HCT116 (cell line): ENCODE results near the gene TMEM208. TPM values are rescaled to one million over a fixed set of nuclear protein-coding genes. Genes with fewer than 3 reads are reported as not detected.

Experiments used
- ATAC-seq: fragments of 200-7000 bp; cut with Tn5 transposase; 2 replicates; pipeline ENCODE4 v1.9.1; 2020; ENCODE audit warnings: mild to moderate bottlenecking, moderate library complexity
- Bru-seq: library from RNA; stranded (reverse); fragments of 400-500 nt; gene quantifications from one replicate; lab custom pipeline; 2021; lab: Mats Ljungman, UMichigan
- BruChase-seq, 2 experiments: library from RNA; stranded (reverse); fragments of 400-500 nt; gene quantifications; one replicate each; lab custom pipeline; 2021; lab: Mats Ljungman, UMichigan
- BruUV-seq: library from RNA; stranded (reverse); fragments of 400-500 nt; replicated peaks from 2 replicates; lab custom pipeline; 2021; lab: Mats Ljungman, UMichigan
- CTCF ChIA-PET: fragments of 300-600 bp; sonication (Branson Sonifier 250); formaldehyde crosslinking; loops from one replicate; lab custom pipeline; 2021; ENCODE audit warnings: antibody characterized with exemption; lab: Charles Lee
- POLR2A ChIA-PET: fragments of 300-600, 350-600 bp; sonication (Branson Sonifier 250); formaldehyde crosslinking; loops from one replicate; lab custom pipeline; 2021; ENCODE audit warnings: antibody characterized with exemption; lab: Charles Lee
- RAD21 ChIA-PET, 2 experiments: fragments of 300-600 bp; sonication (Branson Sonifier 250); formaldehyde crosslinking; loops; one replicate each; lab custom pipeline; 2023; ENCODE audit warnings: low total read pairs in 2 of 2; ENCODE audit not compliant: uncharacterized antibody in 2 of 2, unreplicated experiment in 2 of 2, low non-redundant PET in 1 of 2; lab: Charles Lee
- DNase-seq: peaks from one replicate; pipeline ENCODE4 v3.0.0-alpha.2; 2010; ENCODE audit warnings: low read depth, low spot score
- H2AFZ ChIP-seq: fragments of 200-600 bp; shearing (Covaris generic), sonication (generic); 2 replicates; pipeline ENCODE4 v1.6.1; 2017; ENCODE audit warnings: low read depth, mixed run types, mixed read lengths, antibody characterized with exemption, low read length; ENCODE audit not compliant: poor library complexity, severe bottlenecking
- H3K27ac ChIP-seq: 2 replicates; pipeline ENCODE4 v1.5.1; 2012; ENCODE audit warnings: low read depth, low read length
- H3K27me3 ChIP-seq: fragments of 200-600 bp; sonication (generic); 2 replicates; pipeline ENCODE4 v1.6.1; 2016; ENCODE audit warnings: mixed run types, low read length, mixed read lengths; ENCODE audit not compliant: insufficient read depth
- H3K36me3 ChIP-seq, 2 experiments: fragments of 200-500 bp in 1 of 2; fragments of 200-600 bp in 1 of 2; sonication (Bioruptor generic) in 1 of 2; sonication (generic) in 1 of 2; 2 replicates each; pipeline versions ENCODE4 v1.5.1 to v1.6.1; 2014 to 2016; ENCODE audit warnings: low read length in 2 of 2, inconsistent platforms in 1 of 2, mixed read lengths in 1 of 2, mixed run types in 1 of 2; ENCODE audit not compliant: insufficient read depth in 2 of 2, control insufficient read depth in 1 of 2
- H3K4me1 ChIP-seq, 2 experiments: fragments of 200-600 bp in 1 of 2; sonication (generic) in 1 of 2; 2 replicates each; pipeline versions ENCODE4 v1.5.1 to v1.6.1; 2012 to 2017; ENCODE audit warnings: low read length in 2 of 2, inconsistent platforms in 1 of 2, mild to moderate bottlenecking in 1 of 2, mixed read lengths in 1 of 2, mixed run types in 1 of 2, moderate library complexity in 1 of 2; ENCODE audit not compliant: insufficient read depth in 2 of 2, control insufficient read depth in 1 of 2
- H3K4me2 ChIP-seq: fragments of 200-600 bp; sonication (generic); 2 replicates; pipeline ENCODE4 v1.6.1; 2017; ENCODE audit warnings: mixed run types, low read length, mixed read lengths
- H3K4me3 ChIP-seq, 2 experiments: fragments of 200-600 bp in 1 of 2; sonication (generic) in 1 of 2; replicated peaks in 1 of 2; 2 replicates each; pipeline ENCODE4 v1.5.1; 2011 to 2016; ENCODE audit warnings: low read length in 2 of 2, control low read depth in 1 of 2, low read depth in 1 of 2, mild to moderate bottlenecking in 1 of 2, mixed read lengths in 1 of 2, mixed run types in 1 of 2
- H3K79me2 ChIP-seq: fragments of 200-600 bp; sonication (generic); 2 replicates; pipeline ENCODE4 v1.6.1; 2017; ENCODE audit warnings: mild to moderate bottlenecking, mixed run types, low read length, moderate library complexity, mixed read lengths; ENCODE audit not compliant: insufficient read depth
- H3K9ac ChIP-seq: fragments of 200-600 bp; sonication (generic); 2 replicates; pipeline ENCODE4 v1.6.1; 2016; ENCODE audit warnings: low read length, mixed read lengths
- H3K9me2 ChIP-seq: fragments of 200-600 bp; sonication (generic), shearing (Covaris generic); 2 replicates; pipeline ENCODE4 v1.6.1; 2017; ENCODE audit warnings: mixed run types, mild to moderate bottlenecking, moderate library complexity; ENCODE audit not compliant: insufficient read depth
- H3K9me3 ChIP-seq, 2 experiments: fragments of 200-500 bp in 1 of 2; fragments of 200-600 bp in 1 of 2; sonication (Bioruptor generic) in 1 of 2; sonication (generic) in 1 of 2; 2 replicates each; pipeline ENCODE4 v1.6.1; 2014 to 2017; ENCODE audit warnings: low read length in 2 of 2, mixed read lengths in 2 of 2, inconsistent platforms in 1 of 2, low read depth in 1 of 2, mild to moderate bottlenecking in 1 of 2, mixed run types in 1 of 2, moderate library complexity in 1 of 2; ENCODE audit not compliant: control insufficient read depth in 1 of 2, insufficient read depth in 1 of 2
- H4K20me1 ChIP-seq: fragments of 200-600 bp; sonication (generic), shearing (Covaris generic); 2 replicates; pipeline ENCODE4 v1.6.1; 2017; ENCODE audit warnings: mixed run types, mild to moderate bottlenecking, moderate library complexity; ENCODE audit not compliant: insufficient read depth
- CBX3 ChIP-seq: IDR thresholded peaks from 2 replicates; pipeline ENCODE4 v1.6.1; 2012; ENCODE audit warnings: low read depth
- CEBPB ChIP-seq: IDR thresholded peaks from 2 replicates; pipeline ENCODE4 v1.6.1; 2012; ENCODE audit warnings: low read depth
- EGR1 ChIP-seq: IDR thresholded peaks from 2 replicates; pipeline ENCODE4 v1.6.1; 2012; ENCODE audit warnings: low read depth
- ELF1 ChIP-seq: IDR thresholded peaks from 2 replicates; pipeline ENCODE4 v1.6.1; 2012; ENCODE audit warnings: low read depth, borderline replicate concordance
- EZH2 ChIP-seq: fragments of 200-600 bp; sonication (generic); IDR thresholded peaks from 2 replicates; pipeline ENCODE4 v1.6.1; 2017; ENCODE audit warnings: antibody characterized with exemption, mixed run types
- FOSL1 ChIP-seq: IDR thresholded peaks from 2 replicates; pipeline ENCODE4 v1.6.1; 2012; ENCODE audit warnings: low read depth
- JUND ChIP-seq: IDR thresholded peaks from 2 replicates; pipeline ENCODE4 v1.6.1; 2012
- POLR2A ChIP-seq: IDR thresholded peaks from 2 replicates; pipeline ENCODE4 v1.7.0; 2011; ENCODE audit warnings: borderline replicate concordance; ENCODE audit not compliant: insufficient read depth, insufficient read length; ENCODE audit errors: extremely low read depth
- POLR2AphosphoS5 ChIP-seq: IDR thresholded peaks from 2 replicates; pipeline ENCODE4 v1.6.1; 2011; ENCODE audit warnings: mild to moderate bottlenecking, low read depth, low read length, moderate library complexity
- RAD21 ChIP-seq: IDR thresholded peaks from 2 replicates; pipeline ENCODE4 v1.6.1; 2012; ENCODE audit warnings: low read depth, mild to moderate bottlenecking
- SIN3A ChIP-seq: IDR thresholded peaks from 2 replicates; pipeline ENCODE4 v1.6.1; 2012; ENCODE audit warnings: low read depth
- SP1 ChIP-seq: IDR thresholded peaks from 2 replicates; pipeline ENCODE4 v1.6.1; 2012; ENCODE audit warnings: low read depth
- SRF ChIP-seq: IDR thresholded peaks from 2 replicates; pipeline ENCODE4 v1.6.1; 2012; ENCODE audit warnings: low read depth
- TCF7L2 ChIP-seq: IDR thresholded peaks from 2 replicates; pipeline ENCODE4 v1.7.0; 2011; ENCODE audit warnings: borderline replicate concordance, inconsistent platforms; ENCODE audit not compliant: insufficient read depth, insufficient read length; ENCODE audit errors: extremely low read depth
- YY1 ChIP-seq: IDR thresholded peaks from 2 replicates; pipeline ENCODE4 v1.6.1; 2011; ENCODE audit warnings: low read length, low read depth, moderate library complexity, mild to moderate bottlenecking; ENCODE audit not compliant: insufficient replicate concordance; ENCODE audit errors: extremely low read depth
- ZBTB33 ChIP-seq: IDR thresholded peaks from 2 replicates; pipeline ENCODE4 v1.6.1; 2011; ENCODE audit warnings: mild to moderate bottlenecking, low read length, moderate library complexity; ENCODE audit not compliant: insufficient replicate concordance; ENCODE audit errors: extremely low read depth
- ZFX ChIP-seq: fragments of 450-650 bp; IDR thresholded peaks from 2 replicates; pipeline ENCODE4 v1.6.1; 2017
- ZNF274 ChIP-seq: fragments of 200-500 bp; sonication (Bioruptor generic); IDR thresholded peaks from 2 replicates; pipeline ENCODE4 v1.6.1; 2014; ENCODE audit warnings: mild to moderate bottlenecking, low read depth, low read length, inconsistent platforms
- intact Hi-C: fragments of 100-400 bp; cut with micrococcal nuclease; formaldehyde crosslinking; loops from 2 replicates; pipeline ENCODE4 v1.10.0; 2022
- long read RNA-seq: library from polyadenylated mRNA; unstranded; transcript quantifications from one replicate; pipeline ENCODE4 v2.0.0, GENCODE V29; 2021; ENCODE audit not compliant: unreplicated experiment
- polyA plus RNA-seq: library from polyadenylated mRNA; unstranded; fragments of >200 nt; gene quantifications from 2 replicates; pipeline ENCODE4 v1.2.1, GENCODE V29; 2012; ENCODE audit warnings: missing spikeins
- total RNA-seq: library from RNA; stranded (reverse); gene quantifications from one replicate; pipeline ENCODE4 v1.2.1, GENCODE V29; 2021; ENCODE audit not compliant: unreplicated experiment
- TF ChIP-seq, protein P1 (sequence below): IDR thresholded peaks from 2 replicates; pipeline ENCODE4 v1.6.1; 2012
- TF ChIP-seq, protein P2 (sequence below): IDR thresholded peaks from 2 replicates; pipeline ENCODE4 v1.6.1; 2012

Gene TMEM208
- total RNA-seq (36.1 TPM), Bru-seq, nascent RNA (percentile 84 among the genes with signal in this experiment), BruChase-seq, experiment 1, labeled RNA remaining after a 6-hour chase (percentile 90 among the genes with signal in this experiment), BruChase-seq, experiment 2, labeled RNA remaining after a 2-hour chase (percentile 78 among the genes with signal in this experiment)
- 40.8 and 44.3 TPM in 2 replicates for polyA plus RNA-seq
- long read RNA-seq, transcript TMEM208-201 (6 exons, 793 nt), result major isoform, 17 of 29 reads
- long read RNA-seq, partial matches to known transcripts, result 6 of 29 reads
- long read RNA-seq, other reads (novel, unspliced or antisense), result 0 of 29 reads

- CTCF ChIA-PET, result interaction anchor here (0.7 to 2.5 kb wide), 8 partner anchors 9 to 266 kb away, joined by 3 to 10 read pairs (median 4); partner anchors contain the start of genes ATP6V0D1, CES3 and ELMO3
- ATAC-seq, result peak; percentile 94
- RAD21 ChIA-PET, result interaction anchor here in 1 of 2 experiments (1.0 kb wide), 1 partner anchor 20 kb away, joined by 6 read pairs; the partner anchor contains the start of gene FHOD1
- TF ChIP-seq EZH2, result no peak
- peak; percentile 97 for TF ChIP-seq SP1
- TF ChIP-seq SRF, result peak; percentile 99
- peak; percentile 71 for TF ChIP-seq POLR2AphosphoS5
- TF ChIP-seq, protein P1, sequence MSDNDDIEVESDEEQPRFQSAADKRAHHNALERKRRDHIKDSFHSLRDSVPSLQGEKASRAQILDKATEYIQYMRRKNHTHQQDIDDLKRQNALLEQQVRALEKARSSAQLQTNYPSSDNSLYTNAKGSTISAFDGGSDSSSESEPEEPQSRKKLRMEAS, result peak; percentile 89
- no peak for TF ChIP-seq RAD21
- no peak; the same call in 1 of the 2 replicates for TF ChIP-seq CBX3
- TF ChIP-seq TCF7L2, result no peak
- TF ChIP-seq, protein P2, sequence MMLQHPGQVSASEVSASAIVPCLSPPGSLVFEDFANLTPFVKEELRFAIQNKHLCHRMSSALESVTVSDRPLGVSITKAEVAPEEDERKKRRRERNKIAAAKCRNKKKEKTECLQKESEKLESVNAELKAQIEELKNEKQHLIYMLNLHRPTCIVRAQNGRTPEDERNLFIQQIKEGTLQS, result no peak
- TF ChIP-seq EGR1, result peak; percentile 96
- no peak for TF ChIP-seq ZBTB33
- TF ChIP-seq FOSL1, result no peak
- peak; percentile 90 for TF ChIP-seq YY1
- peak; percentile 78 for TF ChIP-seq SIN3A
- TF ChIP-seq JUND, result no peak
- peak; percentile 66 for TF ChIP-seq POLR2A
- TF ChIP-seq ZNF274, result no peak
- peak; percentile 96; the same call in 1 of the 2 replicates for TF ChIP-seq ELF1
- no peak for TF ChIP-seq CEBPB
- TF ChIP-seq ZFX, result 0 out of 2 replicates have a peak, but pooled peaks have one; percentile 30
These were observed at the start of gene TMEM208 for GRCh38 chr16:67226804-67227566. Gene TMEM208 (plus strand): TSS chr16:67227130. CDS start chr16:67227219, 89 bp downstream.

More at GRCh38 chr16:67226804-67227566, at the start of gene TMEM208:
- Histone ChIP-seq H4K20me1 (no peaks in the 10 kb centered on the region), H3K9me2 (no peaks in the 10 kb centered on the region), H2AFZ (no peak within 1 kb of the TSS), H3K9ac (peak within 1 kb of the TSS; percentile 80), H3K4me3 (peak within 1 kb of the TSS; percentile 80 to 88), H3K27ac (peak within 1 kb of the TSS; percentile 48), H3K4me2 (peak within 1 kb of the TSS; percentile 88), H3K27me3 (no peaks in the 10 kb centered on the region), H3K79me2 (peaks cover 18% of the 10 kb centered on the region), H3K9me3 (no peaks in the 10 kb centered on the region), H3K4me1 (peaks cover 6 to 18% of the 10 kb centered on the region in 2 experiments; a peak in 3 of 4 replicates), H3K36me3 (peaks cover 18 to 35% of the 10 kb centered on the region in 2 experiments; a peak in 3 of 4 replicates)
- DNase-seq, result peak; percentile 95
- intact Hi-C loops, result no loop called here
- TSS peak; percentile 50 for BruUV-seq
- POLR2A ChIA-PET, result interaction anchor here (0.8 to 1.6 kb wide), 8 partner anchors 10 to 56 kb away, joined by 3 to 13 read pairs (median 3); partner anchors contain the start of genes FHOD1 and NOL3
